Measurements from ENCODE around the gene ACTL10. TPM values are rescaled to one million over a fixed set of nuclear protein-coding genes. Genes with fewer than 3 reads are reported as not detected.
"Not testable (repeated sequence)": the region's sequence is repeated elsewhere in the genome, so short reads cannot be mapped to it uniquely, and the experiment has no call there.

Gene ACTL10
- total RNA-seq, 1 experiment from 2014 or later: not detected

DNA sequence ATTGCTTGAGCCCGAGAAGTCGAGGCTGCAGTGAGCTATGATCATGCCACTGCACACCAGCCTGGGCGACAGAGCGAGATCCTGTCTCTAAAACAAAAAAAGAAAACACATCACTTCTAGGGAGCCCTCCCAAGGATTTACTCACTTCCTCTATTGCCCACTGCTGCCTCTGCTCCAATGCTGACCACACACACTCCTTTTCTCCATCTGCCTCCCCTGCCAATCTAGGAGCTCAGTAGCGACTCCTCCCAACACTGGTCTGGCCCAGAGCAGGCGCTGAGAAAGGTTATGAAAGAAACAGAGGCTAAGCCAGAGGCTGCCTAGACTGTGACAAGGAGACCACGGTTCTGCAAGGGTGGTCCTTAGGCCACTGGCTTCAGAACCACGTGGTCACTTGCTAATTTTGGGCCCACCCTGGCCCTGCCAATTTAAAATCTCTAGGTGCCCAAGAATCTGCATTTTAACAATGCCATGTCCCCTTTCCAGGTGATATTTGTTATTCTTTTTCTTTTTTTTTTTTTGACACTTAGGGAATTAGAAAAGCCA is 20.7 kb downstream of the ACTL10 start:
- DNase-seq (ENCODE audit: low spot score): no peak

DNA sequence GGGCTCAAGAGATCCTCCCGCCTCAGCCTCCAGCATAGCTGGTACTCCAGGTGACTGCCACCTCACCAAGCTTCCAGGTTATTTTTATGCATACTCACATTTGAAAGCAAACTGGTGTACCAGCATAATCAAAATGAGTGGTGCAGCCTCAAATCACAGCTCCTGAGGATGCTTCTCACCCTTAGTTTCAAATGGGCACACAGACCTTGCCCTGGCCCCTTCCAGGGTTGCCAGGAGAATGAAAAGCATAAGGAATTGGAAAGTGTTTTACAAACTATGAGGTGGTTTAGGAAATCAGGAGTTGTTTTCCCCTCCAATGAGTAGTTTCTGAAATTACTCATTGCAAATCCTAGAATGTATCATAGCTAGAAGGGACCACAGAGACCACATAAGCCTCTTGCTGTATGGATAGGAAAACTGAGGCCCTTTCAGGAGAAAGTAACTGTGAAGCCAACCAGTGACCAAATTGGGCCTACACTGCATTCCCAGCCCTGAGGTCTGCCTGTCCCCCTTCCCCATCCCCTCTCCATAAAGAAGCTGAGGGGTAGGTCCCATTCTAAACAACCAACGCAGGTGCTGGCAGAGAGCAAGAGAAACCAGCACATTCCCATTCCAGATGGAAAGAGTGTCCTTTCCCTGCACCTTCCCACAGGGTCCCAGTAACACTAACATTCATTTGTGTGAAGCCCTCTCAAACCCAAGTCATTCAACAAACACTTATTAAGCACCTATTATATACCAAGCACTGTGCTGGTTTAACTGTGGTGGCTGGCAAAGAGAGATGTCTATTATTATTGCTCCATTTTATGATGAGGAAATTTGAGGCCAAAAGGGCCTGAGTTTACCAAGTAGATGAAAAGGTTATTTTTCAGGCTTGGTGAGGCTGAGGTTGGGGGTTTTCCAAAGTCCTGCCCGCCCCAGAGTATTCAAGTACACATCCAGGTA is 21.5 kb downstream of the ACTL10 start:
- no peak for DNase-seq (ENCODE audit: low spot score)
- in situ Hi-C loops (cut with HindIII; ENCODE audit: low sequenced_read_pairs): no loop called here

More for the DNA sequence above, 20.7 kb downstream of the ACTL10 start:
- in situ Hi-C loops (cut with HindIII; ENCODE audit: low sequenced_read_pairs): no loop called here

GRCh38 chr20:33688938-33689424 is 22.2 kb downstream of the ACTL10 start:
- in situ Hi-C loops (cut with HindIII; ENCODE audit: low sequenced_read_pairs): no loop called here

GRCh38 chr20:33689493-33689892 is 22.8 kb downstream of the ACTL10 start:
- no peak for DNase-seq (ENCODE audit: low spot score)
- in situ Hi-C loops (cut with HindIII; ENCODE audit: low sequenced_read_pairs): no loop called here

More at GRCh38 chr20:33688938-33689424, 22.2 kb downstream of the ACTL10 start:
- DNase-seq (ENCODE audit: low spot score): no peak

DNA sequence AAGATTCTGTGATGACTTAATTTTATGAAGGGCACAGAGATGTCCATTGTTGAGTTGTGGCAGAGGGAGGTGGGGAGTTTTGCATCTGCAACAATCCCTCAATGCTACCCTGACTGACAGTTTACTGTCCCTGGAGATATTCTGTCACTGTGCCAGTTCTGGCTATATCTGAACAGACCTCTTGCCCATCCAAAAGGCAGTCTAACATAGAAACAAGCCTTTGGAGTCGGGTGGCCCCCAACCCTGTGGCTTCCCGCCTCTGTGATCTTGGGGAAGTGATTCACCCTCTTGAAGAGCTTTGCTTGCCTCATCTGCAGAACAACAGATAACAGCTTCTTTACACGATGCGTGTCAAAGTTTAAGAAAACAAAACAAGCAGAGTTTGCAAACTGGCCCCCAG is 23.2 kb downstream of the ACTL10 start:
- in situ Hi-C loops (cut with HindIII; ENCODE audit: low sequenced_read_pairs): no loop called here
- no peak for DNase-seq (ENCODE audit: low spot score)

DNA sequence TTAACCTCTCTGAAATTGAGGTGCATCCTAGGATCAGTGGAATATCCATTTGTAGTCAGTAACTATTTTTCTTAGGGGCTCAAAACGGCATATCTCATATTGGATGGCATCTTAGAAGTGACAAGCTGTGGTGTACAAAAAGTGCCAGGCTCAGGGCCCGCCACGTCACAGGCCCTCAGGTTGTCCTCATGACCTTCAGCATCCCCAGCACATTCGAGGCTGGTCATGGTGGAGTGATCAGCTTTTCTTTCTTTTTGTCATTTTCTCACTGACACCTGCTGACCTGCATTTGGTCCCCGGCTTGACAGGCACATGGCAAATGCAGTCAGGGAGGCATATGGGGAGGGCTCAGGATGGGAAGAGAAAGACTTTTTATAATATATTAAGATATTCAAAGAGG is 26.5 kb downstream of the ACTL10 start:
- DNase-seq (ENCODE audit: low spot score): no peak
- in situ Hi-C loops (cut with HindIII; ENCODE audit: low sequenced_read_pairs): no loop called here

- no peak for DNase-seq (ENCODE audit: low spot score)
- in situ Hi-C loops (cut with HindIII; ENCODE audit: low sequenced_read_pairs): no loop called here
These were observed 27.2 kb downstream of the ACTL10 start for GRCh38 chr20:33693741-33694638.

DNA sequence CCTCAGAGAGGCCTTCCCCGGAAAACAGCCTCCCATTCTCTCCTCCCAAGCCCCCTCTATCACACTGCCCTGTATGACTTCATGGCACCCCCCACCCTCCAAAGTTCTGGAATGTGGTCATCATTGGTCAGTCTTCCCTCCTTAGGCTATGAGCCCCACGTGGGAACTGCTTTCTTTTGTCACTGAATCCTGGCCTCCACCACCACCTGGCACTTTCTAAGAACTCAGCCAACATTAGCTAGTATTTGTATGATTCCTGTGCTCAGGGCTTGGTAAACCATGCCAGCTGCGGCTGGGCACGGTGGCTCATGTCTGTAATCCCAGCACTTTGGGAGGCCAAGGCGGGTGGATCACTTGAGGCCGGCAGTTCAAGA is 27.9 kb downstream of the ACTL10 start:
- in situ Hi-C loops (cut with HindIII; ENCODE audit: low sequenced_read_pairs): no loop called here
- DNase-seq (ENCODE audit: low spot score): no peak

DNA sequence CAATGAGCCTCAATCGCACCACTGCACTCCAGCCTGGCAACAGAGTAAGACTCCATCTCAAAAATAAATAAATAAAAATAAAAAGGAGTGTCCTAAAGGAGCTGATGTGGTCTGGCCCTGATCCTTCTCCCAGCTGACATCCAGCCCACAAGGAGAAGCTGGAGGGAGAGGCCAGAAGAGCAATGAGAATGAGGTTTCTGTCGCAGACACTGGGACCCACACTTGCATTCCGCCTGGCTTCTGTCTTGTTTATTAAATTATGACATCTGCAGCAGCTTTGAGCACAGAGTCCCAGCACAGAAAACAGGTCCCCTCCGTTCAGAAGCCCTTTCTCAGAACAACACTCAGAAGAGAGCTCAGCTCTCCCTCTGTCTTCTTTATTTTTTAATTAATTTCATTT is 29.7 kb downstream of the ACTL10 start:
- DNase-seq (ENCODE audit: low spot score): no peak
- in situ Hi-C loops (cut with HindIII; ENCODE audit: low sequenced_read_pairs): no loop called here

GRCh38 chr20:33697129-33697528 is 30.4 kb downstream of the ACTL10 start:
- in situ Hi-C loops (cut with HindIII; ENCODE audit: low sequenced_read_pairs): no loop called here
- DNase-seq (ENCODE audit: low spot score): no peak

- in situ Hi-C loops (cut with HindIII; ENCODE audit: low sequenced_read_pairs): not testable (repeated sequence)
These were observed 32.2 kb downstream of the ACTL10 start for GRCh38 chr20:33698966-33699365.

DNA sequence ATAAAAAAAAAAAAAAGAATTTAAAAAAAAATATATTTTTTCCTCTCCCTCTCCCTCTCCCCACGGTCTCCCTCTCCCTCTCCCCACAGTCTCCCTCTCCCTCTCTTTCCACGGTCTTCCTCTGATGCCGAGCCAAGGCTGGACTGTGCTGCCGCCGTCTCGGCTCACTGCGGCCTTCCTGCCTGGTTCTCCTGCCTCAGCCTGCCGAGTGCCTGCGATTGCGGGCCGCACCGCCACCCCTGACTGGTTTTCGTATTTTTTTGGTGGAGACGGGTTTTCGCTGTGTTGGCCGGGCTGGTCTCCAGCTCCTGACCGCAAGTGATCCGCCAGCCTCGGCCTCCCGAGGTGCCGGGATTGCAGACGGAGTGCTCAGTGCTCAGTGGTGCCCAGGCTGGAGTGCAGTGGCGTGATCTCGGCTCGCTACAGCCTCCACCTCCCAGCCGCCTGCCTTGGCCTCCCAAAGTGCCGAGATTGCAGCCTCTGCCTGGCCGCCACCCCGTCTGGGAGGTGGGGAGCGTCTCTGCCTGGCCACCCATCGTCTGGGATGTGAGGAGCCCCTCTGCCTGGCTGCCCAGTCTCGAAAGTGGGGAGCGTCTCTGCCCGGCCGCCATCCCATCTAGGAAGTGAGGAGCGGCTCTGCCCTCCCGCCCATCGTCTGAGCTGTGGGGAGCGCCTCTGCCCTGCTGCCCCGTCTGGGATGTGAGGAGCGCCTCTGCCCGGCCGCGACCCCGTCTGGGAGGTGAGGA is 34.1 kb downstream of the ACTL10 start:
- in situ Hi-C loops (cut with HindIII; ENCODE audit: low sequenced_read_pairs); DNase-seq (ENCODE audit: low spot score): not testable (repeated sequence)

More at GRCh38 chr20:33698966-33699365, 32.2 kb downstream of the ACTL10 start:
- DNase-seq (ENCODE audit: low spot score): not testable (repeated sequence)

DNA sequence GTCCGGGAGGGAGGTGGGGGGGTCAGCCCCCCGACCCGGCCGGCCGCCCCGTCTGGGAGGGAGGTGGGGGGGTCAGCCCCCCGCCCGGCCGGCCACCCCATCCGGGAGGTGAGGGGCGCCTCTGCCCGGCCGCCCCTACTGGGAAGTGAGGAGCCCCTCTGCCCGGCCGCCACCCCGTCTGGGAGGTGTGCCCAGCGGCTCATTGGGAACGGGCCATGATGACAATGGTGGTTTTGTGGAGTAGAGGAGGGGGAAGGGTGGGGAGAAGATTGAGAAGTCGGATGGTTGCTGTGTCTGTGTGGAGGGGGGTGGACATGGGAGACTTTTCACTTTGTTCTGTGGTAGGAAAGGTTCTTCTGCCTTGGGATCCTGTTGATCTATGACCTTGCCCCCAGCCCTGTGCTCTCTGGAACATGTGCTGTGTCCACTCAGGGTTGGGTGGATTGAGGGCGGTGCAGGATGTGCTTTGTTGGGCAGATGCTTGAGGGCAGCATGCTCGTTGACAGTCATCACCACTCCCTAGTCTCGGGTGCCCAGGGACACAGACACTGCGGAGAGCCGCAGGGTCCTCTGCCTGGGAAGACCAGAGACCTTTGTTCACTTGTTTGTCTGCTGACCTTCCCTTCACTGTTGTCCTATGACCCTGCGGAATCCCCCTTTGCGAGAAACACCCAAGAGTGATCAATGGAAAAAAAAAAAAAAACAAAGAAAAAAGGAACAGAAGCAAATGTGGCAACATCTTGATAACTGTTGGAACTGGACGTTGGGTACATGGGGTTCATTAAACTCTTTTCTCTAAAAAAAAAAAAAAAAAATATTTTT is 35.1 kb downstream of the ACTL10 start:
- no peak for DNase-seq (ENCODE audit: low spot score)
- in situ Hi-C loops (cut with HindIII; ENCODE audit: low sequenced_read_pairs): no loop called here

DNA sequence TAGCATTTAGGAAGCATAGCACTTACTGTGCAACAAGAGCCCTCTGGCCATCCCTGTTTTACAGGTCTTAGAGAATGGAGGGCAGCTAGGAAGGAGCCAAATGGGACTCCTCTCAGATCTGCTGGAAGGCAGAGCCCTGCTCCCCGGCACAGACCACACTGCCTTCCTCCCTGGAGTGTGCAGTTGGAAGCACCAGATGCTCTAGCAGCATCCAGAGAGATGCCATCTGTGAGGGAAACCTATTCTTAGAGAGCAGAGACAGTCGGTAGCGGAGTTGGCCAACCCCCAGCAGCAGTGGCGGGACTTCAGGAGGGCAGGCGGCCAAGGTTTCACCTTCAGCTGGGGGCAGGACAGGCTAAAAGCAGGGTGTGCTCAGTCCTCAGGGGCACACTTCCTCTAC is 36.1 kb downstream of the ACTL10 start:
- DNase-seq (ENCODE audit: low spot score): peak; percentile 97

DNA sequence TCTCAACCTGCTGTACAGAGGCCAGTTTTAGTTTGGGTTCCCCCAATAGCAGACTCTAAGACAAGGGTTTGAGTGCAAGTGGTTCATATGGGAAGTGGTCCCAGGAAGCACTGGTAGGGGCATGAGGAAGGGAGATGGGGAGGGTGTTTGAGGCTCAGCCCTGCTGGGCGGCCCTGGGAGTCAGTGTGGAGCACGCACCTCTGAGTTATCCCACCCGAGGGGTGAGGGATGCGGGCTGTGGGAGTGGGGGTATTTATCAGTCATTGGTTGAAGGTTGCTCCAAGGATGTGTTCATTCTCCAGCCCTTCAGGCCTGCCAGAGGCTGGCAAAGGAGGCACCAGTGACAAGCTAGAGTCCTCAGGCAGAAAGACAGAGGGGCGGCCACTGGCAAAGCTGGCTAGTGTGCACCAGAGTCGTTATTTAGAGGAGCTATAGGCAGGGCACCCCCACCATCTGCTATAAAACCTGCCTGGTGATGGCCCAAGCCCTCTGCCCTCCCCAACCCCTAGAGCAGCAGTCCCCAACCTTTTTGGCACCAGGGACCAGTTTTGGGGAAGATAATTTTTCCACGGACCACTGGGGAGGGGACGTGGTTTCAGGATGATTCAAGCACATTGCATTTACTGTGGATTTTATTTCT is 36.9 kb downstream of the ACTL10 start:
- DNase-seq (ENCODE audit: low spot score): no peak
- in situ Hi-C loops (cut with HindIII; ENCODE audit: low sequenced_read_pairs): no loop called here

More for the DNA sequence above, 36.1 kb downstream of the ACTL10 start:
- in situ Hi-C loops (cut with HindIII; ENCODE audit: low sequenced_read_pairs): no loop called here

DNA sequence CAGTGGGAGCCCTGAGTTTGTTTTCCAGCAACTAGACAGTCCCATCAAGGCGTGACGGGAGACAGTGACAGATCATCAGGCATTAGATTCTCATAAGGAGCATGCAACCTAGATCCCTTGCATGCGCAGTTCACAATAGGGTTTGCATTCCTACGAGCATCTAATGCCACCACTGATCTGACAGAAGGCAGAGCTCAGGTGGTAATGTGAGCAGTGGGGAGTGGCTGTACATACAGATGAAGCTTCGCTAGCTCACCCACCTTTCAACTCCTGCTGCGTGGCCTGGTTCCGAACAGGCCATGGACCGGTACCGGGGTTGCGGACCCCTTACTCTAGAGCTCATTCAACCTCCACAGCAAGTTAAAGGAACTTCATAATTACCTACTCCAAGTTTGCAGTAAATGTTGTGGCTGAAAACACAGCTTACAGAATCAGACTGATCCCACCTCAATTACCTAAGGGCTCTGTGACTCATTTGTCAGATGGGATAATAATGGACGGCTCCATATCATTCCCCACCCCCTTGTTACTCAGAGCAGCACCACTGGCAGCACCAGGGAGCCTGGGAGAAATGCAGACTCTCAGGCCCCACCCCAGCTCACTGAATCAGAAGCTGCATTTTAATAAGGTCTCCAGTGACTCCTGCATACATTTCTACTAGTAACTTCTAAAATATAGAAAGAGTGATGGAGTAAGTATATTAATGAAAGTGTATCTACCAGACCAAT is 37.6 kb downstream of the ACTL10 start:
- no peak for DNase-seq (ENCODE audit: low spot score)
- in situ Hi-C loops (cut with HindIII; ENCODE audit: low sequenced_read_pairs): no loop called here

DNA sequence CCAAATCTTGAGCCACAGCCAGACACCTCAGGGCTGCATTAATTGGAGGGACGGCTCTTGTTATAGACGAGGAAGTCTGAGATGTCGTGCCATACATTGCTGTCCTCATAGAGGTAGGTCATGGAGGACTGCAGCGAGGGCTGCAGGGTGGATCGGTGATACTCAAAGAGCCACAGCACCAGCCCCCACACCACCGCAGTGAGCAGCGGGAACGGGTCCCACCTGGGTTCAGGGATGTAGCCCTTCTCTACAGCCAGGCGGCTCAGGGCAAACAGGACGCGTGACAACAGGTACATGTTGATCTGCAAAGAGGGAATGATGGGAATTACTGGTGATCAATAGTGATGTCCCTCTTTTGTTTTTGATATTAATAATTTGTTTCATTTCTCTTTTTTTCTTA is 40.9 kb downstream of the ACTL10 start:
- in situ Hi-C loops (cut with HindIII; ENCODE audit: low sequenced_read_pairs): no loop called here
- no peak for DNase-seq (ENCODE audit: low spot score)

Measured in G401 (cell line).